ENCODE measurements around the gene SHC3.
"Not testable (repeated sequence)": the region's sequence is repeated elsewhere in the genome, so short reads cannot be mapped to it uniquely, and the experiment has no call there.

The SHC3 gene, protein sequence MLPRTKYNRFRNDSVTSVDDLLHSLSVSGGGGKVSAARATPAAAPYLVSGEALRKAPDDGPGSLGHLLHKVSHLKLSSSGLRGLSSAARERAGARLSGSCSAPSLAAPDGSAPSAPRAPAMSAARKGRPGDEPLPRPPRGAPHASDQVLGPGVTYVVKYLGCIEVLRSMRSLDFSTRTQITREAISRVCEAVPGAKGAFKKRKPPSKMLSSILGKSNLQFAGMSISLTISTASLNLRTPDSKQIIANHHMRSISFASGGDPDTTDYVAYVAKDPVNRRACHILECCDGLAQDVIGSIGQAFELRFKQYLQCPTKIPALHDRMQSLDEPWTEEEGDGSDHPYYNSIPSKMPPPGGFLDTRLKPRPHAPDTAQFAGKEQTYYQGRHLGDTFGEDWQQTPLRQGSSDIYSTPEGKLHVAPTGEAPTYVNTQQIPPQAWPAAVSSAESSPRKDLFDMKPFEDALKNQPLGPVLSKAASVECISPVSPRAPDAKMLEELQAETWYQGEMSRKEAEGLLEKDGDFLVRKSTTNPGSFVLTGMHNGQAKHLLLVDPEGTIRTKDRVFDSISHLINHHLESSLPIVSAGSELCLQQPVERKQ

GRCh38 chr9:89177944-89178829, at the start of gene SHC3:
Gene SHC3 (minus strand): TSS chr9:89178818. CDS start chr9:89178460, 358 bp downstream.
- DNase-seq = no peak

GRCh38 chr9:89225991-89226471, 47.4 kb upstream of the SHC3 start:
- no peak for DNase-seq

- no peak for DNase-seq
These were observed 47.0 kb upstream of the SHC3 start for GRCh38 chr9:89225587-89225986.

DNA sequence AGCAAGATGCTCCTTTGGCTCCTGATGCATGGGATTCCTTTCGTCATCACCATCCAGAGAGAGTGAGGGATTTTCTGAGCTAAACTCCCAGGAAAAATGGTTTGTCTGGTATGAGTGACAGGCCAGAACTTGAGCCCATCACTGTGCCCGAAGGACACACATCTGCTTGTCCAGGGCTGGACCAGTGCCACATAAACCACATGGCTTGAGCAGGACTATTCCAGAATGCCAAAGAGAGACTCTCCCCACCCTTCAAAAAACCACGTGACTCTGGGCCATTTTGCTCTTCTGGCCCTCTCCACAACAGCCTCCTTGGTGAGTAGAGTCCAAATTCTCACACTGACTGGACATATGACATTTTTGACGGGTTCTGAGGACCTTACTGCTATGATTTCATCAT, 46.4 kb upstream of the SHC3 start:
- DNase-seq = no peak

- no peak for DNase-seq
These were observed 46.0 kb upstream of the SHC3 start for GRCh38 chr9:89224633-89225032.

GRCh38 chr9:89223396-89223977, 44.9 kb upstream of the SHC3 start:
- DNase-seq = no peak

- no peak for DNase-seq
These were observed 41.0 kb upstream of the SHC3 start for GRCh38 chr9:89219637-89220036.

- no peak for DNase-seq
These were observed 39.7 kb upstream of the SHC3 start for GRCh38 chr9:89218040-89218928.

GRCh38 chr9:89215342-89215741, 36.7 kb upstream of the SHC3 start:
- no peak for DNase-seq

GRCh38 chr9:89213396-89213880, 34.8 kb upstream of the SHC3 start:
- DNase-seq = no peak

DNA sequence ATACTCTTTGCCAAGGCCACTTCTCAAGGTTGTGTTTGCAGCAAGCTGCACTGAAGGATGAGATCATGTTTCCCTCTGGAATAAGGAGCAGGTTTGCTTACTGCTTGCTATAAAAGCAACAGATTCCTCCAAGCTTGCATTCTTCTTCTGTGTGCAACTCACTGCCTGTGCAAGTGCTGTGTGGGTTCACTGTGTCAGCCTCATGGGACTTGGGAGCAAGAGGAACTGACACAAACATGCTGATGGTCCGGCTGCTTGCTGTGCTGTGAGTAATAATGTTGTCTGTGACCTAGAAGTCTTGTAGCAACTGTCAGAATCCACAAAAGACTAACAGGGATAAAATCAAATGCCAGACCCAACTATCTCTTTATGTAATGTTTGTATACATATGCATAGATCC, 33.6 kb upstream of the SHC3 start:
- no peak for DNase-seq

DNA sequence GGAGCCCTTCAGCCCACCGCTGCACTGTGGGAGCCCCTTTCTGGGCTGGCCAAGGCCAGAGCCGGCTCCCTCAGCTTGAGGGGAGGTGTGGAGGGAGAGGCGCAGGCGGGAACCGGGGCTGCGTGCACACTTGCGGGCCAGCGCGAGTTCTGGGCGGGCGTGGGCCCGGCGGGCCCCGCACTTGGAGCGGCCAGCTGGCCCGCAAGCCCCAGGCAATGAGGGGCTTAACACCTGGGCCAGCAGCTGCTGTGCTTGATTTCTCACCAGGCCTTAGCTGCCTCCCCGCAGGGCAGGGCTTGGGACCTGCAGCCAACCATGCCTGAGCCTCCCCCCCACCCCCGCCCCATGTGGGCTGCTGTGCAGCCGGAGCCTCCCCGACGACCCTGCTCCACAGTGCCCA, 30.7 kb upstream of the SHC3 start:
- DNase-seq = not testable (repeated sequence)

- DNase-seq = no peak
These were observed 28.4 kb upstream of the SHC3 start for GRCh38 chr9:89207026-89207425.

- no peak for DNase-seq
These were observed 26.2 kb upstream of the SHC3 start for GRCh38 chr9:89204801-89205200.

- no peak for DNase-seq
These were observed 16.6 kb upstream of the SHC3 start for GRCh38 chr9:89195131-89195797.

GRCh38 chr9:89194421-89195130, 16.0 kb upstream of the SHC3 start:
- DNase-seq = no peak

- no peak for DNase-seq
These were observed 12.4 kb upstream of the SHC3 start for GRCh38 chr9:89191004-89191403.

- DNase-seq = no peak
These were observed 10.6 kb upstream of the SHC3 start for GRCh38 chr9:89189215-89189614.

- no peak for DNase-seq
These were observed 9.3 kb upstream of the SHC3 start for GRCh38 chr9:89187950-89188349.

DNA sequence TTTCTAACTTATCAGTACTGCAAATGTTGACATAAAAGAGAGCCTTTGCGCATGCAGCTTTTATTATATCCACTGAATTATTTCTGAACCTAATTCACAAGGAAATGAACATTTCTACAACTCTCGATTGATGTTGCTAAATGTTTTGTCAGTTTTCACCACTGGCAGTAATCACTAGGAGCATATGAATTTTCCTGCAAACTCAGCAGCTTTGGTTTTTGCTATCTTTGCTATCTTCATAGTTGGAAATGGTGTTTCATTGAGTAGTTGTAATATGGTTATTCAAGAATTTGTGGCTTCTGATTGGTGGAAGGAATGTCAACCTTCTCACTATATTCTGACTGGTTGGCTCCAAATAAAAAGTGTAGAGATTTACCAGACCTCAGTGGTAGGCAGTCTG, 8.9 kb upstream of the SHC3 start:
- no peak for DNase-seq

- no peak for DNase-seq
These were observed 8.3 kb upstream of the SHC3 start for GRCh38 chr9:89186960-89187359.

Measured in stimulated activated CD4-positive, alpha-beta T cell treated with anti-CD3 and anti-CD28 coated beads, Interleukin-4, amount 100 ng/mL, for 1 hour (primary cell).